Hindlimb muscle (tissue), 1 donor: ENCODE results near the gene HORMAD2. TPM values are rescaled to one million over a fixed set of nuclear protein-coding genes. Genes with fewer than 3 reads are reported as not detected.
"Not testable (repeated sequence)": the region's sequence is repeated elsewhere in the genome, so short reads cannot be mapped to it uniquely, and the experiment has no call there.

Source experiments
- DNase-seq: peaks from one replicate; pipeline ENCODE4 v3.0.0-alpha.2; 2013
- polyA plus RNA-seq: library from polyadenylated mRNA; unstranded; fragments of 120-200 nt; gene quantifications from one replicate; pipeline ENCODE4 v1.2.1, GENCODE V29; 2013; ENCODE audit not compliant: insufficient read length

HORMAD2 gene
- polyA plus RNA-seq, 1 donor, result not detected

GRCh38 chr22:30193031-30193775, 112.9 kb downstream of the HORMAD2 start:
- no peak for DNase-seq

GRCh38 chr22:30195245-30196140, 115.2 kb downstream of the HORMAD2 start:
- peak; percentile 85 for DNase-seq

DNA sequence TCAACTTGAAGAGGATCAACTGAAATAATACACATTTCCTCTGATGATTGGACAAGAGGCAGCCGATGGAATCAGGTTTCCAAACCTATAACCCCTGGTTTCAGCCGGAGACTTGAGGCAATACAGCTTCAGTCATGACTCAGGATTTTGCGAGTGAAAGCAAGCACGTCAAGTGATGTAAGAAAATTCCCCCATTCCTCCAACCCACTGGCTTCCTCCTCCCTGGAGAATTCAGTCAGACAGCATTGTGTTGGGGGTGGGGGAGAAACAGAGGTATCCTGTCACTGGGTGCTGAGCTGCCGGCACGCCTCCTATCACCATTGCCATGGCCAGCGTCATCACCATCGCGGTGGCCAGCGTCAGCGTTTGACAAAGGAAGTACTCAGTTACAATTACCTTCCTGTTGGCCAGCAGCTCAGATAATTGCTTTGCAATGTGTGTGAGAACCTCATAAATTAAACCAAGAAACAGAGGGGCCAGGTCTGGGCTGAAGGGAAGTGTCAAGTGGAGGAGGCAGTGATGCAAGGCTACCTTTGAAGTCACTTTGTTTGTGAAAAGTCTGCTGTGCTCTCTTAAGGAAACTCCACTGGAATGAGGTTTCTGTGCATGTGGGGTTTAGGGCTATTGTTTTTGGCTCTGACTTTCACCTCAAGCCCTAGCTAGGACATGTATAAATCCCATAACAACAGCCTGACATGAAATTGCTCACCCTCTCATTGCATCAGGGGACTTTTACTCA, 116.0 kb downstream of the HORMAD2 start:
- peak; percentile 84 for DNase-seq

- DNase-seq, result peak; percentile 63
Measured at GRCh38 chr22:30196880-30197336, 116.6 kb downstream of the HORMAD2 start.

- DNase-seq, result no peak
Measured at GRCh38 chr22:30197389-30197788, 117.1 kb downstream of the HORMAD2 start.

- no peak for DNase-seq
Measured at GRCh38 chr22:30198152-30198825, 118.0 kb downstream of the HORMAD2 start.

GRCh38 chr22:30198921-30199320, 118.7 kb downstream of the HORMAD2 start:
- DNase-seq, result no peak

GRCh38 chr22:30200905-30201304, 120.6 kb downstream of the HORMAD2 start:
- DNase-seq, result not testable (repeated sequence)

DNA sequence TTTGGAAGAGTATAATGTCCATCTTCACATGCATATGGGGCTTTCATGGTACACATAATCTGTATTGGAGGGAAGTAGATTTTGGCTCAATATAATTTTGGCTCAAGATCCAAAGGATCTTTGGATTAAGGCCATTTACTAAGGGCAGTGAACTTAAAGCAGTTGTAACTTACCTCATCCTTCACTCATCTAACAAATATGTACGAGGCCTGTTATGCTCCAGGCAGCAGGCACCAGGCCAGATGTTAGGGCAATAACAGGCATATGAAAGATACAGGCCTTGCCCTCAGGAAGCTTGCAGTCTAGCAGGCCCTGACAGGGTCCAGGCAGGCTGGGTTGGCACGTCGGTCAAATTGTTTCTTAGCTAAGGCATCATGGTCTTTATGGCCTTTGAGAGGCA, 121.7 kb downstream of the HORMAD2 start:
- no peak for DNase-seq

DNA sequence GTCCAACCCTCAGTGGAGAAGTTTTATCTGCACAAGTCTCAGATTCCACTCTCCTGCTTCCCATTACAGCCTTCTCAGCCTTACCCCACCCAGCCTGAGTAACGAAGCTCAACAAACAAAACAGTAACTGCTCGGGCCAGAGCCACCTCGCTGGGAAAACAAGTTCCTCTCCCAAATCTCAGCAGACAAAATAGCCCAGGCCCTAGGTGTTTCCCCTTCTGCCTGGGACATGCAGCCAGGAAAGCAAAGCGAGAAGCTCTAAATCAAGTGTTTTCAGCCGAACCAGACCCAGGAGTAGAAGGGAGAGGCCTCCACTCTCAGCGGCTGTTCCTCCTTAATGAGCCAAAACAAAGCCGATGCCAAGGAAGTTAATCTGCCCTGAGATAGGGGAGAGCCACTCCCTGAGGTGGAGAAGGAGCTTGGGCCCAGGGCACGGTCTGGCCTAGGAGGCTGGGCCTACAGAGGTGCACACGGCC, 122.3 kb downstream of the HORMAD2 start:
- peak; percentile 46 for DNase-seq

DNA sequence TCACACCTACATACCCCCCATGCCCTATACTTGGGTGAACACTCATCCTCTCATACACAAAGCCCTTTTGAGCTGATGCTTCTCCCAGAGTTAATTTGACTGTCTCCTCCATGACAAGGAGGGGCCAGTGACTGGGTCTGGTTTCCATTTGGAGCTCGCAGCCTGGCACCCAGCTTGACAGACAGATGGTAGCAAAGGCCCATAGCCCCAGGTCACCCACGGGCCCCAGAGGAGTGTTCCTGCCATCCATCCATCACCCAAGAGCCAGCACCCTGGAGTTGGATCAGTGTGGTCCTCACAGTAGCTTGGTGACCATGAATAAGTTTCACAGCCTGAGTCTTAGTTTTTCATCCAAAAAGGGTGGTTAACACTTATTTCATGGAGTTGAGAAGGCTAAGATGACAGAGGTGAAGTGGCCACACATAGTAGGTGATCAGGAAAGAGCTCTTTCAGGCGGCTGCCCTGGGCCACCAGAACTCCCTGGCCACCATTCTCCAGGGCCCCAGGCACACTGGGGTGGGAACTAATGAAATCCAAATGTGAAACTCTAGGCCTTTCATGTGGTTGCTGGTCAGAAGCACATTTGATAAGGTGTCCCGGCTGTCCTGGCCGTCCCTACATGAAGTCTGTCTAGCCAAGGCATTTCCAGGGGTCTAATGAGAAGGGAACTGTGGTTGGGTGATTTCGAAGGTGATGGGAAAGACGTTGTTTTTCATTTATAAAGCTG, 123.9 kb downstream of the HORMAD2 start:
- DNase-seq, result no peak

DNA sequence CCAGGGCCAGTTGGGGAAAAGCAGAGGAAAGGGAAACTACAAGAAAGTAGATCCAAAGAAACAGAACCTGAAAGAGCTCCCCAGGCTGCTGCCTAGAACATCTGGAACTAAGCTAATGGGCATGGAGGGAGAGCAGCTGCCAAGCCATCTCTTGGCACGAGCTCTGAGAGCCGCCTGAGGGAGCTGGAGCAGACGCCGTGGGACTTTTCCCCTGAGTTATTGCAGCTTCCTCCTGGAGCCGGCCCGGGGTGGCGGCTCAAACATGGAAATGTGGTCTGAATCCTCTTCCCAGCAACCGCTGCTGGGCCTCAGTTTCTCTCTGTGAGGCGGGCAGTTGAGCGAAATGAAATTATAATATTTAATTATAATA, 124.5 kb downstream of the HORMAD2 start:
- peak; percentile 52 for DNase-seq

DNA sequence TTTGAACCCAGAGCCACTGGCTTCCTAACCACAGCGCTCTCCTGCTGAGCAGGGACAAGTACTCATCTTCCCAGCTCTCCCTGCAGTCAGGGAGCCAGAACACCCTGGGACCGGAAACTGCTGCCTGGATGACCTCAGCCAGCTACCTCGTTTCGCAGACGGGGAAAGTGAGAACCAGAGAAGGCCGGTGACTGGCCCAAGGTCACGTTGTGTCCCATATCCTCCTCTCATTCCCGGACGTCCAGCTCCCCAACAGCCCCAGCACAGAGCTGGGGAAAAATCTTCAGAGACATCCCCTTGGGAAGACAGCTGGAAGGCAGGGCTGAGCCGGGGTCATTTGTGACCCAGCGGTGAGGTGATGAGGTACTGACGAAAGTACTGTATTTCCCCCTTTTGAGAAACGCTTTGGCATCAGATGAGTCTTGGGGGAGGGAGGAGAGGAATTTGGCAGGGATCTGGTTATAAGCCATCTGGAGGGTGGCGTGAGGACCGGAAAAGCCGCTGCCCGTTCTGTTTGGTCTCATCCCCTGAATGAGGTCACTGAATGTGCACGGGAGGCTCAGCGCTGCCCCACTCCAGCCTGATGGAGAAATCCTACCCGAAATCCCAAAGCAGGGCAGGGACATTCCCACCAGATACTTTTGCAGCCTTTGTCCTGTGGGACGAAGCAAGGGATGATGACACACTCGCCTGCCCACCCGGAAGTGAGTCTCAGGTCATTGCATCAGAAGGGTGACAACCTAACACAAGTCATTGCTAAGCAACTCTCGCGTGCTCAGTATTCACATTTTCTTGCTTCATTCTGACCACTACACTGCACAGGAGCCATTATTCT, 125.2 kb downstream of the HORMAD2 start:
- DNase-seq, result peak; percentile 56

- DNase-seq, result no peak
Measured at GRCh38 chr22:30206944-30207343, 126.7 kb downstream of the HORMAD2 start.

DNA sequence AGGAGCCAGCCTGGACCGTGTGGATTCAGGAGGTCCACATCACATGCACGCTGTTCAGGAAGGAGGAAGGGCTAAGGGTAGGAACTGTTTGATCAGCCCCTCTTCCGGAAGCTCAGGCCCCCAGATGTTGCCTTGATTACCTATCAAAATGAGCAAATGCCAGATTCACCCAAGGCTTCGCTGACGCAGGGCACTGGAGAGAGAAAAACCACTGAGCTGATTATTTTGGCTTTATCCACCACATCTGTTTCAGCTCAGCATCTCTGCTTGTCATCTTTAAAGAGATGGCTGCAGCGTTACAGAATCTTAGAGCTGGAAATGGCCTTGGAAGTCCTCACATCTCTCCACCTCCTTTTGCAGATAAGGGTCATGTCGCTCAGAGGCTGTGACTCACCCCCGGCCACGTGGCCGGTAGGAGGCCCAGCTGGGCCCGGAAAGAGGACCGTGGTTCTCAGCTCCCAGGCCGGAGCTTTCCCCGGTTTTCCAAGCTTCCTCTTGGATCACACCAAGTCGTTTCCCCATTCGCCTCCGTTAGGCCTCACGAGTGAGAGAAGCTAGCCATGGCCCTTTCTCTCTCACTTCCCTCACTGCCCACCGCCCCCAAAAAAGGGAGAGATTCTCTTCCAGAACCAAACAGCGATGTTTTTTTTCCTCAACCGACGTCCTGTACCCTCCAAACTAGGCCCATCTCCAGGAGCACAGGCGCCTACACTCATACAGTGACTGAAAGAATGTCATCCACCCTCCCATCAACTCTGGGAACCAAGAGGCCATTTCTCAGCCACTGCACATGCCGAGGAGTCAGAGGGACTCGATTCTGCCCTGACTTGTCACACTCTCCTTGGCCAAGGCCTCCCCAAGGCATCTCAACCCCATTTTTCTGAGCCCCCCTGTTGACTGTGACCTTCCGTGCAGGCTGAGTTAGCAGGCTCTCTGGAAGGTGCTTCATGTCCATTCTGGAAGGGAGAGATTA, 128.7 kb downstream of the HORMAD2 start:
- DNase-seq, result peak; percentile 72

DNA sequence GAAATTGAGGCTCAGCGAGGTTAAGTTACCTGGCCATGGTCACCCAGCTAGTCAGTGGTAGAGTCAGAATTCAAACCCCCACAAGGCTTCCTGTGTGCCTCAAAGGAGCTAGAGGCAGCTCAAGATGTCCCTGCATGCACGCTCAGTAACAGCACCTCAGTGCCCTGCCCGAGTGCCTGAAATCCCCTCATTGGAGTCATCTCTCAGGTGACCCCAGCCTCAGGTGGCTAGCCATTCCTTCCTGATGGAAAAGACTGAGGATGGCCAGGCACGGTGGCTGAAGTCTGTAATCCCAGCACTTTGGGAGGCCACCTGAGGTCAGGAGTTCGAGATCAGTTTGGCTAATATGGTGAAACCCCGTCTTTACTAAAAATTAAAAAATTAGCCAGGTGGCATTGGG, 129.4 kb downstream of the HORMAD2 start:
- no peak for DNase-seq

- no peak for DNase-seq
Measured at GRCh38 chr22:30210235-30210909, 130.1 kb downstream of the HORMAD2 start.

GRCh38 chr22:30211124-30211820, 131.0 kb downstream of the HORMAD2 start:
- DNase-seq, result no peak
